DLD1 (cell line): ENCODE data around the gene STARD9.

Source experiments
- in situ Hi-C: cut with HindIII; loops from 2 replicates; pipeline ENCODE4 v1.10.0; 2017; ENCODE audit warnings: low sequenced_read_pairs

The STARD9 gene

DNA sequence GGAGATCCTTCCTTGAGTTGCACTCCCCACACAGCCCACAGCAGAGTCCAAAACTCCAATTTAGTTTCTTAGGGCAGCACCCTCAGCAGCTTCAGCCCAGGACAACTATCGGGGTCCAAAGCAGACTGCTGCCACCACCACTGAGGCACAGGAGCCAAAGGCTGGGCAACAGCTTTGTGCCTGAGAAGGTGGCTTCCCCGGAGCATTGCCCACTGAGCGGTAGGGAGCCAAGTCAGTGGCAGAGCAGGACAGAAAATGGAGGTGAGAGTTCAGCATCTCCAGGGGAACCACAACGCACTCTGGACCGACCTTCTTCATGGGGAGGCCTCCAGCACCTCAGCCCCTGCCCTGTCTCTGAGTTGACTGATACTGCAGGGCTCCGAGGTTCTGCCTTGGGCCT lies 118.1 kb downstream of the STARD9 start:
- in situ Hi-C loops, result no loop called here

DNA sequence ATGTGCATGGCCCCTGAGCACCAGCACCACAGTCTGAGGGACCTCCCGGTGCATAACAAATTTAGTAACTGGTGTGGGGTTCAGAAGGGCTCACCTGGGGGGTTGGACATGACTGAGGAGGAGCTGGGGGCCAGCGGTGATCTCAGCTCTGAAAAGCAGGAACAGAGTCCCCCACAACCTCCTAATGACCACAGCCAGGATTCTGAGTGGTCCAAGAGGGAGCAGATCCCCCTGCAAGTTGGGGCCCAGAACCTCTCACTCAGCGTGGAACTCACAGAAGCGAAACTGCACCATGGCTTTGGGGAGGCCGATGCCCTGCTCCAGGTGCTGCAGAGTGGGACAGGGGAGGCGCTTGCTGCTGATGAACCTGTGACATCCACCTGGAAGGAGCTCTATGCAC lies 118.5 kb downstream of the STARD9 start:
- in situ Hi-C loops, result no loop called here

DNA sequence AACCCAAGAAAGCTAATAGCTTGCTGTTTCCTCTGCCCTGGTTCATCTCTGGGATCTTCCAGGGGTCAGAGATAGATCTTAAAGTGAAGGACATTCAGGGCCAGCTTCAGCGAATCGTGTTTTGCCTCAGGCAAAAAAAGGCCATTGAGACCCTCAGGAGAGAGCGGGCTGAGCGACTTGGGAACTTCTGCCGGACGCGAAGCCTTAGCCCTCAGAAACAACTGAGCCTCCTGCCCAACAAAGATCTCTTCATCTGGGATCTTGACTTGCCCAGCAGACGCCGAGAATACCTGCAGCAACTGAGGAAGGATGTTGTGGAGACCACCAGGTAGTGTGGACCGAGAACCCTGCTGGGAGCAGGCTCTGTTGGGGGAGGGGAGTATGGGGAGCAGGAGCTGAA lies 119.0 kb downstream of the STARD9 start:
- in situ Hi-C loops, result no loop called here

DNA sequence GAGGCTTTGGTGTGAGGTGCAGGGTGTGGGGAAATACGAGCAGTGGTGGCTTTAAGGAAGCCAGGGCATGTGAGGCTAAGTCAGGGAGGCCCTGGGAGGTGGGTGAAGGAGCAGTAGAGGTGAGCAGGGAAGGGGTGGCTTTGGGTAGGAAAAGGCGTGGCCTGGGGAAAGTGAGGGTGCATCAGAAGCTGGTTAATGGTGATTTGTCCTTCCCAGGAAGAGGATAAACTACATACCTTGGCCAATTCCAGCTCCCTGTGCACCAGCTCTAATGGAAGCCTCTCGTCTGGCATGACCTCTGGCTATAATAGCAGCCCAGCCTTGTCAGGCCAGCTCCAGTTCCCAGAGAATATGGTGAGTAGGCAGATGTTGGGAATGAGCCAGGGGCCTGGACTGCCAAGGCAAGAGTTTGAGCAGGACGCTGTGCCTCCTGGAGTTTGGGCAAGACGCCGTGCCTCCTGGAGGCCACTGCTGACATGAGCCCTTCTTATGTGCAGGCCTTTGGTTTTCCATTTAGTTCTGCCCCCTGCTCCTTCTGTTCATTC lies 120.2 kb downstream of the STARD9 start:
- in situ Hi-C loops, result no loop called here

DNA sequence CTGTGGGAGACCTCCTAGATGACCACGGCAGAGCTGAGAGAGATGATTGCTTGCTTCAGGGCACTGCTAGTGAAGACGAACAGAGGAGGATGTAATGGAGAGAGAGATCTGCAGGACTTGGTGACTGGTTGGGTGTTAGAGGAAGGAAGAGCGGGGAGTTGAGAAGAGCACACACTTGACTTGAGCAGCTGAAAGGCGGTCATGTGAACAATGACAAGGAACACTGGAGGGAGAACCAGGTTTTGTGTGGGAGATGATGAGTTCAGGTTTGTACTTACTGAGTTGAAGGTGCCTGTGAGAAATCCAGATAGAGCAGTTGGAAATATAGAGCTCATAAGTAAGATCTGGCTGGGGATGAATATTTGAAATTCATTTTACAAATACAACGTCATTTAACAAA lies 121.2 kb downstream of the STARD9 start:
- in situ Hi-C loops, result no loop called here

DNA sequence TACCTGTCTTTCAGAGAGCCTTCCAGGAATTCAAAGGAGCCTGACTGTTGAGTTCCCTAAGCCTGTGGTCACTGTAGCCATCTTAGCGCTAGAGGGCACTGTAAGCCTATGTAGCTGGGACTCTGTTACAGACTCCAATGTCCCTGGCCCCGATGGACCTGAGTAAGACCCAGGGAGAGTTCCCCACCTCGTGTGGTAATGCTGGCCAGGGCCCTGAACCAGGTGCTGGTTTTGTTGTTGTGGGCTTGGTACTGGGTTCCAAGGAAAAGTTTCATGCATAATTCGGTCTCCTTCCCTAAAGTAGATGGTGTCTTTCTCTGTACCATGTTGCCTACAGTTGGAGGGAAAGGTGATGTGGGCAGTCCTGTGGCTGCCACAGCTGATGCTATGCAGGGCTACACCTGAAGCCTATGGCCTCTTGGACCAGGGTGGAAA lies 129.1 kb downstream of the STARD9 start:
- in situ Hi-C loops, result no loop called here

DNA sequence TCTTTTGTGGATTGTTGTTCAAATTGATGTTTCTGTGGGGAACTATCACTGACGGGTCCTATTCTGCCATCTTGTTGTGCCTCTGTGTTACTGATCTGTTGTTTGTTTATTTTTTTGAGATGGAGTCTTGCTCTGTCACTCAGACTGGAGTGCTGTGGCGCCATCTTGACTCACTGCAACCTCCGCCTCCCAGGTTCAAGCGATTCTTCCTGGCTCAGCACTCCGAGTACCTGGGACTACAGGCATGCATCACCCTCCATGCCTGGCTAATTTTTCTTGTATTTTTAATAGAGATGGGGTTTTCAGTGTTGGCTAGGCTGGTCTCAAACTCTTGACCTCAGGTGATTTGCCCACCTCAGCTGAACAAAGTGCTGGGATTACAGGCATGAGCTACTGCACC lies 129.9 kb downstream of the STARD9 start:
- in situ Hi-C loops, result no loop called here

DNA sequence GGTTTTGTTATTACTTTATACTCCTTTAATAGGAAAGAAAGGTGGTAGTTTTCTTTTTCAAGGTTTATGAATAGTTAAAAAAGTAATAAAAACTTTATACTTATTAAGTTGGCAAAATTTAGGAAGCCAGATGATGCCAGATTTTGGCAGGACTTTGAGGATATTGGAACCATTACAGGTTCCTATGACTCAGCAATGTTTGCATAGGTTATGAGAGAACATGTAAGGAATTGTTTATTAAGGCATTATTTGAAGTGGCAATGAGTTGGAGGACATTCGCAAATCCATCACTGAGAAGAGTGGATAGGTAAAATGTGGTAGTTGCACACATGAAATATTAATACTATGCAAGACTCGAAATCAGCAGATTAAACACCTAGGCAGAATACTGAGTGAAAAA lies 131.7 kb downstream of the STARD9 start:
- in situ Hi-C loops, result no loop called here

DNA sequence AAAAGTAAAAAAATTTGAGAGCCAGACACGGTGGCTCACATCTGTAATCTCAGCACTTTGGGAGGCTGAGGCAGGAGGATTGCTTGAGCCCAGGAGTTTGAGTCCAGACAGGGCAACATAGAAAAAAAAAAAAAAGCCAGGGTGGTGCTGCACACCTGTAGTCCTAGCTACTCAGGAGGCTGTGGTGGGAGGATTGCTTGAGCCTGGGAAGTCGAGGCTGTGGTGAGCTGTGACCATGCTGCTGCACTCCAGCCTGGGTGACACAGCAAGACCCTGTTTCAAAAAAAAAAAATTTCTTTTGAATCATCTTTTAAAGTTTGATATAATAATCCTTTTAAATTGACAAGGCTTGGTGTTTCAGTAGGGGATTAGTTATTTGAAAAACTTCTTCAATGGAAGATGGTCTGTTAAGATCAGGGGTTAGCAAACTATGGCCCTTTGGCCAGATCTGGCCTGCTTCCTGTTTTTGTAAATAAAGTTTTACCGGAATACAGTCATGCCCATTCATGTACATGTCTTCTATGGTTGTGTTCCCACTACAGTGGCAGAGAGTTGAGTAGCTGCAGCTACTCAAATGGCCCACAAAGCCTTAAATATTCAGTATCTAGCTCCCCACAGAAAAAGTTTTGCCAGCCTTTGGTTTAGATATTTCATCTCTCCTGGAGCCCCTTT lies 132.6 kb downstream of the STARD9 start:
- in situ Hi-C loops, result no loop called here

DNA sequence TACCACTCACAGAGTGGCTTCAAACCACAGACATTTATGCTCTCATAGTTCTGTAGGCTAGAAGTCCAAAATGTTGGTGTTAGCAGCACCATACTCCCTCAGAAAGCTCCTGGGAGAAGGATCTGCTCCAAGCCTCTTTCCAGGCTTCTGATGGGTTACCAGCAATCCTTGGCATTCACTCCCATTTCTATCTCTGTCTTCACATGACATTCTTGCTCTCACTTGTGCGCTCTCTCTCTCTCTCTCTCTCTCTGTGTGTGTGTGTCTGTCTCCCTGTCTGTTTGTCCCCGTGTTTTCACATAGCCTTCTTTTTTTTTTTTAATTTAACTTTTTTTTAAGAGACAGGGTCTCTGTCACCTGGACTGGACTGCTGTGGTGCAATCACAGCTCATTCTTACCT lies 135.3 kb downstream of the STARD9 start:
- in situ Hi-C loops, result loop anchor here (10.0 kb wide), 1 partner anchor 494 kb away; no protein-coding TSS in a partner anchor

DNA sequence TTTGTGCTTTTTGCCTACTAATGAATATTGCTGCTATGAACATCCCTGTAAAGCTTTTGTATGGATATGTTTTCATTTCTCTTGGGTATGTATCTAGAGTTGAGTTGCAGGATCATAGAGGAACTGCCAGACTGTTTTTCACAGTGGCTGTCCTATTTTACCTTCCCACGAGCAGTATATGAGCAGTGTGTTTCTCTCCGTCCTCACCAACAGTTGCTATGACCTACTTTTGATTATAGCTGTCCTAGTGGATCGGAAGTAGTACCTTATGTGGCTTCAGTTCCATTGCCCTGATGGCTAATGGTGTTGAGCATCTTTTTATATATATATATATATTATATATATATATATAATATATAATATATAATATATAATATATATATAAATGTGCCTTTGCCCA lies 136.3 kb downstream of the STARD9 start:
- in situ Hi-C loops, result loop anchor here (10.0 kb wide), 1 partner anchor 493 kb away; no protein-coding TSS in a partner anchor

DNA sequence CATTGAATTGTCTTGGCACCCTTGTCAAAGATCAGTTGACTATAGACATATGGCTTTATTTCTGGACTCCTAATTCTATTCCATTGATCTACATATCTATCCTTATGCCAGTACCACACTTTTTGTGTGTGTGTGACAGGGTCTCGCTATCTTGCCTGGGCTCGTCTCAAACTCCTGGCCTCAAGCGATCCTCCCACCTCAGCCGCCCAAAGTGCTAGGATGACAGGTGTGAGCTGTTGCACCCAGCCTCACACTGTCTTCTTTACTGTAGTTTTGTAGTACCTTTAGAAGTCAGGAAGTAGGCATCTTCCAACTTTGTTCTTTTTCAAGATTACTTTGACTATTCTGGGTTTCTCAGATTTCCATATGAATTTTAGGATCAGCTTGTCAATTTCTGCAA lies 137.2 kb downstream of the STARD9 start:
- in situ Hi-C loops, result loop anchor here (10.0 kb wide), 1 partner anchor 492 kb away; no protein-coding TSS in a partner anchor

DNA sequence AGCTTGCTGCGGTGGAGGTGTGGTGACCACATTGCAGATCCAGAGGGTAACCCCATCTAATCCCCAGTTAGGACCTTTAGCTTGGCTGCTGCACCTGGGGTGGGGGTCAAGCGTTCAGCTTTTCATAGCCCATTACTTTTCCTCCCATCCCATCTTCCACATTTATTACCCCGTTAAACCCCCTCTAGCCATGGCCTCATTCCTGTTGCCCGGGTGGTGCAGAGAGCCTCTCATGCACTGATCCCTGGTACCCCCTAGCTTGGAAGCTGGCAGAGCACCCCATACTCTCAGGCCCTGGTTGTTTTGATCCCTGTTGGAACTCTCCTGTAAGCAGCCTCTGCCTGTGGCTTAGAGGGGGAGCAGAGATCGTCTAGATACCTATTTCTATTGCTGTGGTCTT lies 140.7 kb downstream of the STARD9 start:
- in situ Hi-C loops, result loop anchor here (10.0 kb wide), 1 partner anchor 489 kb away; no protein-coding TSS in a partner anchor

DNA sequence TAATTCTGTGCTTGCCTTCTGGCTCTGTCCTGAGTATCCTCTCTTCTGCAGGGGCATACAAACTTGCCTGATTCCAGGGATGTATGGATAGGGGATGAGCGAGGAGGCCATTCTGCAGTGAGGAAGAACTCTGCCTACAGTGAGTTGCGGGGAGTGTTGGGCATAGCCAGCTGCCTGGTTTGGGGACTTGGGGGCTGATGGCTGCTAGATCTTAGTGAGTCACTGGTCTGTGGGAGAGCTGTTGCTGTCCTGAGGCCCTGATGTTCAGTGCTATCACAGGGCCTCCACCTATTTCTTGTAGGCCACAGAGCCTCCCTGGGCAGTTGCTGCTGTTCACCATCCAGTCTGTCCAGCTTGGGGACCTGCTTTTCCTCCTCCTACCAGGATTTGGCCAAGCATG lies 141.2 kb downstream of the STARD9 start:
- in situ Hi-C loops, result loop anchor here (10.0 kb wide), 1 partner anchor 488 kb away; no protein-coding TSS in a partner anchor

DNA sequence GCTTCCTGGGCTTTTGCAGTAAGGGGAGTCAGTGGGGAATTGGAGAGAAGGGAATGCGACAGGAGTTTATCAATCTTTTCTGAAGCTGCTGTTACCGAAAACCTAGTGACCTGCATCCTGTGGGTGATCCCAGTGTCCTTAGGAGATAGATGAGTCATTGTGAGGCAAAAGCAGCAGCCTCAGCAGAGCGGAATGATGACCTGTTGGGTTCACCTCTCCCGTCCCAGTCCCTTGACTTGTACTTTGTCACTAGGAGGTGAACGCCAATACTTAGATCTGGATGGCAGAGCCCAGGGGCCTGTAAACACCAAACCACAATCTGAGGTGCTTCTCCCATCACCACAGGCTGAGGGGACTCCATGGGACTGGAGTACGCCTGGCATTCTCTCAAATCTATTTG lies 143.6 kb downstream of the STARD9 start:
- in situ Hi-C loops, result loop anchor here (10.0 kb wide), 1 partner anchor 486 kb away; no protein-coding TSS in a partner anchor

DNA sequence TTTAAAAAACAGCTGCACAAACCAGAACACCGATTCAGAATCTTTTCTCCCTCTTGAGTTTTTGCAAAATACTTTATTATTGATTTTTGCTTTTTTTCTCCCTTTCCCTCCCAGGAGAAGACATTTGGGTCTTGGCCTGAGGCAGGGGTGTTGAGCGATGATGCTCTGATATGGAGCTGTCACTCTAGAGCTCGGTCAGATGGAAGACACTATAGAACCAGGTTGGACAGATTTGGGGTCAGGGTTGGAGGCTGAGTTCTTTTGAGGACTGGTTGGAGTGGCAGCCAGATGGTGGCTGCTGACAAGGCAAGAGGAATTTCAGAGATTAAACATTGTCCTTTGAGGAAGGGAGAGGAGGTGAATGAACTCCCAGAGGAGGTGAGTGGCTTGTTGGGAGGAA lies 144.7 kb downstream of the STARD9 start:
- in situ Hi-C loops, result no loop called here

DNA sequence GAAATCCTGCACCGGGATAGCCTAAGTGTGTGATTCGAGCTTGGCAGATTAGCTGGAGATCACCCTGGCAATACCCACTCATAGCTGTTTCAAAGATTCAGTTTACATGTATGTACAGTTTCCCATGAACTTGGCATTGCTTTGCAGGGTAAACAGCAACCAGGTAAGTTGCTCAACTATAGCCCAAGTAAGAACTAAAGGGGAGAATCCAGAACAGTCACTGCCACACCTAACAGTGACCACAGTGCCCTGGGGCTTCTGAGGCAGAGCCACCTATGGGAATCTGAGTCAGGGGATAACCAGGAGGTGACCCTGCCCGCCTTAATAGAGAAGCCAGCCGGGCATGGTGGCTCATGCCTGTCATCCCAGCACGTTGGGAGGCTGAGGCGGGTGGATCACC lies 145.6 kb downstream of the STARD9 start:
- in situ Hi-C loops, result no loop called here

DNA sequence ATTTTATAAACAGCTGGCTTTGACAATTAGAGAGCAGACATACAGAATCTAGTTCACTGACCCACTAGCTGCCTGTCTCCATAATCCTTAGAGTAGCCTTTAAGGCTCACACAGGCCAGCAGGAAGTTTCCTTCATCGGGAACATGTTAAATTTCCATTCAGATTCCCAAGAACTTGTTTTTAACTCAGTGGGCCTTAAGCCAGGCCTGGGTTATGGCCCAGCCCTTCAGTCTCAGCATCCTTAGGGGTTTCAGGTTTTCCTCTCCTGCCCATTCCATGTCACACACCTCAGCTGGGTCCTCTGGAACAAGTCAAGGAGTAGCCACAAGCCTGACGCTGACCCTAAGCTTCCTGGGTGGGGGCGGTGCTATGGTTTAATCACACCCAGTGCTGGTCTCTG lies 146.5 kb downstream of the STARD9 start:
- in situ Hi-C loops, result no loop called here

DNA sequence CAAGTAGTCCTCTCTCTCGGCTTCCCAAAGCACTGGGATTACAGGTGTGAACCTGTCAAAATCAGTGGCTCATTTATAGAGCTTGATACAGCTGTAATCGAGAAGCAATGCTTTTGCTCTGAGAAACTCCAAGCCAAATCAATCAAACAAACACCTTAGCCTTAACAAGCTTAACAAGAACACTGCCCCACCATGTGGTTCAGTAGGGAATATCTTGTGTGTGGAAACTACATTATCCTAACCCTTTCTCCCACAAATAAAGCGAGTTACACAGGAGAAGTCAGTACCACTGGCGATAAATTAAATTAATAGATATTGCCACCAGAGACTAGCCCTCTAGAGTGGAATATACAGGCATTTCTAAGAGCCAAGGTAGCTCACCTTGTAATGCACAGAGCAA lies 147.7 kb downstream of the STARD9 start:
- in situ Hi-C loops, result no loop called here

DNA sequence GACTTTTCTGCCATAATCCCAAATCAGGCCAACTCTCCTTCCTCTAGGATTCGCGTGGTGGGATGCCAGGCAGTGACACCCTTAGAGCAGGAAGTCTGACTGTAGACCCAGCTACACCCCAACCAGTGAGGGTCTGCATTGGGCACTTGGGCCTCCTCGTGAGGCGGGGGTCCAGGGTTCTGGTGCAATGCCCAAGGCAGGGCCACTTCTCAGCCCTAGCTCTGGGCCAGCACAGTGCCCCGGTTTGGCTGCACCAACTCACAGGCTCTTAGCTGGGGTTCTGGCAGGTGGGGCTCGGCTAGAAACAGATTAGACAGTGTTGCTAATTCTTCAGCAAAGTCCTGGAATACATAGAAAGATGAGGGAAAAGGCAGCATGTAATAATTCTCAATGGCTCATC lies 148.9 kb downstream of the STARD9 start:
- in situ Hi-C loops, result no loop called here

DNA sequence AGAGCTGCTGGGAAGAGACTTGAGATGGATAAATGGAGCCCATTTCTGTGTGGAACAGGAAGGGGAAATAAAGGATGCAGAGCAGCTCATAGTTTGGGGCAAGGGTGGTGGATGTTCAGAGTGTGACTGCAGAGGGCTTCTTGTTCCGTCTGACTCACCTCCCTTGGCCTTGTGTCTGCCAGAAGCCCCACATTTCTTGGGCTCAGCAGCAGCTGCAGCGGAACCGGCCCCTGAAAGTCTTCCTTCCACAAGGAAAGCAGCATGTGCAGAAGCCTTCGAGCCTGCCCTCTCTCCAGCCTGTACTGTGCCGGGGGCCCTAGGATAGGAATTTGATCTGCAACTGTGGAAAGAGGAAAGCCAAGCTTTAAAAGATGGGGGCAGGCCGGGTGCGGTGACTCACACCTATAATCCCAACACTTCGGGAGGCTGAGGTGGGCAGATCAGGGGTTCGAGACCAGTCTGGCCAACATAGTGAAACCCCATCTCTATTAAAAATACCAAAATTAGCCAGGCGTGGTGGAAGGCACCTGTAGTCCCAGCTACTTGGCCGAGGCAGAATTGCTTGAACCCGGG lies 150.0 kb downstream of the STARD9 start:
- in situ Hi-C loops, result no loop called here

DNA sequence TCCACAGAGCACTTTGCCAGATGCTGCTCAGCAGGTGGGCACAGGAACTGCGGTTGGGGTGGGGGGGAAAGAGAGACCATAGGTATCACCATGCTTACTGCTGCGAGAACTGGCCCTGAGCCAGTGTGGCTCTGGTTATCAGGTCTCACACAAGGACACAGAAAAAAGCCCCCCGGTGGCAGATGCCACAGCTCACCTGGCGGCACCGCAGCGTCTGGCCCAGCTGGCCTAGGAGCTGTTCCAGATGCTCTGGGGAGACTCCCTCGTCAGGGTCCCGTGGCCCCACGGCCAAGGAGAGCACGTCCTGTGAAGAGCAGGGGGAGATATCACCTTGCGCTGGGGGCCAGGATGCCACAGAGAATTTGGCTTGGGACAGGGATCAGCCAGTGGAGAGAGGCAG lies 150.7 kb downstream of the STARD9 start:
- in situ Hi-C loops, result no loop called here
